H9 (cell line): ENCODE measurements around the gene PFKP. TPM values are rescaled to one million over a fixed set of nuclear protein-coding genes. Genes with fewer than 3 reads are reported as not detected.

Source experiments
- DNase-seq: peaks from one replicate; pipeline ENCODE4 v3.0.0-alpha.2; 2017
- H2AFZ ChIP-seq: one replicate; pipeline ENCODE4 v1.6.1; 2013; ENCODE audit warnings: mild to moderate bottlenecking, low read length, control low read depth, moderate library complexity
- H2AK5ac ChIP-seq: 2 replicates; pipeline ENCODE4 v1.6.1; 2013; ENCODE audit warnings: low read length, control low read depth, mixed read lengths; ENCODE audit not compliant: insufficient read length
- H2BK120ac ChIP-seq: one replicate; pipeline ENCODE4 v1.6.1; 2013; ENCODE audit warnings: low read depth, mild to moderate bottlenecking, low read length, control low read depth, inconsistent platforms; ENCODE audit not compliant: poor library complexity, severe bottlenecking
- H2BK12ac ChIP-seq: 2 replicates; pipeline ENCODE4 v1.6.1; 2013; ENCODE audit warnings: low read length, control low read depth, mixed read lengths, low read depth; ENCODE audit not compliant: insufficient read length
- H2BK15ac ChIP-seq: 2 replicates; pipeline ENCODE4 v1.6.1; 2013; ENCODE audit warnings: low read depth, low read length, control low read depth
- H2BK20ac ChIP-seq: one replicate; pipeline ENCODE4 v1.6.1; 2013; ENCODE audit warnings: low read depth, mild to moderate bottlenecking, low read length, control low read depth, inconsistent platforms; ENCODE audit not compliant: poor library complexity, severe bottlenecking
- H2BK5ac ChIP-seq: 2 replicates; pipeline ENCODE4 v1.6.1; 2013; ENCODE audit warnings: low read length, control low read depth, mixed read lengths; ENCODE audit not compliant: insufficient read length
- H3K14ac ChIP-seq: 2 replicates; pipeline ENCODE4 v1.6.1; 2013; ENCODE audit warnings: low read length, control low read depth; ENCODE audit not compliant: insufficient read depth
- H3K18ac ChIP-seq: 2 replicates; pipeline ENCODE4 v1.6.1; 2013; ENCODE audit warnings: low read depth, mild to moderate bottlenecking, mixed read lengths, low read length, control low read depth; ENCODE audit not compliant: insufficient read length
- H3K23ac ChIP-seq: 2 replicates; pipeline ENCODE4 v1.6.1; 2013; ENCODE audit warnings: low read length, control low read depth, mixed read lengths, low read depth; ENCODE audit not compliant: insufficient read length
- H3K23me2 ChIP-seq: 2 replicates; pipeline ENCODE4 v1.6.1; 2013; ENCODE audit warnings: low read depth, mild to moderate bottlenecking, mixed read lengths, low read length, control low read depth; ENCODE audit not compliant: insufficient read length, poor library complexity, severe bottlenecking
- H3K27ac ChIP-seq: 2 replicates; pipeline ENCODE4 v1.5.1; 2013; ENCODE audit warnings: low read length, control low read depth, mixed read lengths, low read depth; ENCODE audit not compliant: insufficient read length
- H3K27me3 ChIP-seq: 2 replicates; pipeline ENCODE4 v1.6.1; 2013; ENCODE audit warnings: low read length, control low read depth, inconsistent platforms; ENCODE audit not compliant: insufficient read depth
- H3K4ac ChIP-seq: 2 replicates; pipeline ENCODE4 v1.6.1; 2013; ENCODE audit warnings: low read depth, mild to moderate bottlenecking, control low read depth, inconsistent platforms, low read length, moderate library complexity
- H3K4me1 ChIP-seq: 2 replicates; pipeline ENCODE4 v1.6.1; 2013; ENCODE audit warnings: low read length, control low read depth, inconsistent platforms; ENCODE audit not compliant: insufficient read depth
- H3K4me2 ChIP-seq: 2 replicates; pipeline ENCODE4 v1.6.1; 2013; ENCODE audit warnings: low read length, control low read depth, mixed read lengths; ENCODE audit not compliant: insufficient read length, insufficient read depth
- H3K56ac ChIP-seq: 2 replicates; pipeline ENCODE4 v1.6.1; 2013; ENCODE audit warnings: low read depth, mild to moderate bottlenecking, mixed read lengths, low read length, control low read depth; ENCODE audit not compliant: insufficient read length
- H3K79me1 ChIP-seq: 2 replicates; pipeline ENCODE4 v1.6.1; 2013; ENCODE audit warnings: low read depth, mild to moderate bottlenecking, moderate library complexity, low read length, control low read depth, inconsistent platforms; ENCODE audit not compliant: insufficient read depth, poor library complexity, severe bottlenecking
- H3K79me2 ChIP-seq: 2 replicates; pipeline ENCODE4 v1.6.1; 2013; ENCODE audit warnings: low read length, control low read depth, inconsistent platforms; ENCODE audit not compliant: insufficient read depth
- H3K9ac ChIP-seq: 2 replicates; pipeline ENCODE4 v1.6.1; 2013; ENCODE audit warnings: low read length, control low read depth, mixed read lengths; ENCODE audit not compliant: insufficient read length; ENCODE audit errors: extremely low read depth
- H3K9me3 ChIP-seq: one replicate; pipeline ENCODE4 v1.6.1; 2013; ENCODE audit warnings: low read depth, low read length, inconsistent platforms; ENCODE audit not compliant: control insufficient read depth
- H3T11ph ChIP-seq: one replicate; pipeline ENCODE4 v1.6.1; 2013; ENCODE audit warnings: mild to moderate bottlenecking, low read length, control low read depth, inconsistent platforms
- H4K20me1 ChIP-seq: one replicate; pipeline ENCODE4 v1.6.1; 2013; ENCODE audit not compliant: control insufficient read depth, insufficient read length, insufficient read depth
- H4K5ac ChIP-seq: 2 replicates; pipeline ENCODE4 v1.6.1; 2013; ENCODE audit warnings: low read depth, mild to moderate bottlenecking, mixed read lengths, low read length, control low read depth; ENCODE audit not compliant: insufficient read length
- H4K8ac ChIP-seq: replicated peaks from 2 replicates; pipeline ENCODE4 v1.6.1; 2013; ENCODE audit warnings: low read length, control low read depth, mixed read lengths, low read depth; ENCODE audit not compliant: insufficient read length
- H4K91ac ChIP-seq: 2 replicates; pipeline ENCODE4 v1.6.1; 2013; ENCODE audit warnings: low read depth, mild to moderate bottlenecking, moderate library complexity, mixed read lengths, low read length, control low read depth; ENCODE audit not compliant: insufficient read length
- H3K27ac Mint-ChIP-seq, 3 experiments: 2 replicates in 2 of 3; 3 replicates in 1 of 3; pipeline ENCODE4 v1.8.0; 2020 to 2021; ENCODE audit warnings: mixed read lengths in 3 of 3, mild to moderate bottlenecking in 1 of 3, moderate library complexity in 1 of 3
- H3K27me3 Mint-ChIP-seq: 2 replicates; pipeline ENCODE4 v1.8.0; 2021; ENCODE audit warnings: low read depth, mild to moderate bottlenecking, moderate library complexity, mixed read lengths
- H3K36me3 Mint-ChIP-seq, 3 experiments: 2 replicates in 2 of 3; 3 replicates in 1 of 3; pipeline ENCODE4 v1.8.0; 2020 to 2021; ENCODE audit warnings: low read depth in 3 of 3, mixed read lengths in 3 of 3; ENCODE audit not compliant: insufficient read depth in 1 of 3
- H3K4me1 Mint-ChIP-seq, 2 experiments: 2 replicates each; pipeline ENCODE4 v1.8.0; 2020; ENCODE audit warnings: mixed read lengths in 2 of 2
- H3K4me3 Mint-ChIP-seq, 2 experiments: 2 replicates in 1 of 2; 3 replicates in 1 of 2; pipeline ENCODE4 v1.8.0; 2020 to 2021; ENCODE audit warnings: mild to moderate bottlenecking in 2 of 2, mixed read lengths in 2 of 2, moderate library complexity in 1 of 2
- H3K9me3 Mint-ChIP-seq, 2 experiments: 2 replicates in 1 of 2; 3 replicates in 1 of 2; pipeline ENCODE4 v1.8.0; 2020; ENCODE audit warnings: mild to moderate bottlenecking in 2 of 2, mixed read lengths in 2 of 2, moderate library complexity in 1 of 2
- WGBS: extraction: QIAGEN DNeasy Blood & Tissue Kit; methylation state at CpG from one replicate; pipeline ENCODE4 v1.1.7; 2013; ENCODE audit warnings: missing lambda C conversion rate, low lambda C conversion rate, mixed read lengths; ENCODE audit not compliant: insufficient read length; ENCODE audit errors: extremely low coverage; 5-methylcytosine and 5-hydroxymethylcytosine counted together
- total RNA-seq: library from RNA; stranded (reverse); gene quantifications from 2 replicates; pipeline ENCODE4 v1.2.1, GENCODE V29; 2021
- TF ChIP-seq, protein P1 (sequence below): fragments of 200-600 bp; sonication (generic); conservative IDR thresholded peaks from 3 replicates; pipeline ENCODE4 v1.8.0; 2021; ENCODE audit warnings: antibody characterized with exemption, mild to moderate bottlenecking

Gene PFKP
- total RNA-seq, 1 experiment from 2014 or later: 145 TPM

DNA sequence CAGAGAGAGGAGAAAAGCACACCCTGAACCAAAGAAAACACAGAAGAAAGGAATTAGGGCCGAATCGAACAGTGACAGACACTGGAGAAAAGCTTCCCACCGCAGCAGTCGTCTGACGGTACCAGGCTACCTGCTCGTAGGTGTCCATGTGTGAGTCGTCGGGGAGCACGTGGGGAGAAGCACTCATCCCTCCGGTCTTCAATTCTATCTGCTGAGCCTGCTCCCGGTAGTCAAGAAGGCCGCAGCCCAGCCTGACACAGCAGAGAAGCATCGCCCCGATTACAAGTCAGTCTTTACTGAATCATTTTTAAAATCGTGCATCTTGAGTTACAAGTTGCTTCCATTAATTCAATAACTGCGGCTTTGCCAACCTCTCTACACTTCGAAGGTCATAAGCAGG lies 80.7 kb downstream of the PFKP start:
- H4K8ac ChIP-seq: no peak overlapping the region
- H3T11ph ChIP-seq: no peak overlapping the region
- no peak overlapping the region for H2AFZ ChIP-seq
- Mint-ChIP-seq H3K27me3 (no peaks in the 10 kb centered on the region), H3K4me1 (no peaks in the 10 kb centered on the region), H3K9me3 (no peaks in the 10 kb centered on the region), H3K36me3 (peaks cover 5 to 72% (median 58%) of the 10 kb centered on the region in 3 experiments; a peak in 6 of 7 replicates), H3K27ac (no peak overlapping the region), H3K4me3 (no peak overlapping the region)
- no peak overlapping the region for H2BK5ac ChIP-seq
- H3K9ac ChIP-seq: no peak overlapping the region
- no peaks in the 10 kb centered on the region for H4K20me1 ChIP-seq
- no peak overlapping the region for H3K18ac ChIP-seq
- H3K9me3 ChIP-seq: no peaks in the 10 kb centered on the region
- no peak overlapping the region for H2BK12ac ChIP-seq
- H3K23me2 ChIP-seq: no peaks in the 10 kb centered on the region
- H3K4me1 ChIP-seq: no peaks in the 10 kb centered on the region
- no peak overlapping the region for H2BK20ac ChIP-seq
- H3K79me2 ChIP-seq: no peaks in the 10 kb centered on the region
- no peak overlapping the region for H2AK5ac ChIP-seq
- H2BK15ac ChIP-seq: no peak overlapping the region
- no peaks in the 10 kb centered on the region for H3K79me1 ChIP-seq
- H4K5ac ChIP-seq: no peak overlapping the region
- H3K14ac ChIP-seq: no peak overlapping the region
- no peak overlapping the region for H2BK120ac ChIP-seq
- H4K91ac ChIP-seq: no peak overlapping the region
- TF ChIP-seq, protein P1, sequence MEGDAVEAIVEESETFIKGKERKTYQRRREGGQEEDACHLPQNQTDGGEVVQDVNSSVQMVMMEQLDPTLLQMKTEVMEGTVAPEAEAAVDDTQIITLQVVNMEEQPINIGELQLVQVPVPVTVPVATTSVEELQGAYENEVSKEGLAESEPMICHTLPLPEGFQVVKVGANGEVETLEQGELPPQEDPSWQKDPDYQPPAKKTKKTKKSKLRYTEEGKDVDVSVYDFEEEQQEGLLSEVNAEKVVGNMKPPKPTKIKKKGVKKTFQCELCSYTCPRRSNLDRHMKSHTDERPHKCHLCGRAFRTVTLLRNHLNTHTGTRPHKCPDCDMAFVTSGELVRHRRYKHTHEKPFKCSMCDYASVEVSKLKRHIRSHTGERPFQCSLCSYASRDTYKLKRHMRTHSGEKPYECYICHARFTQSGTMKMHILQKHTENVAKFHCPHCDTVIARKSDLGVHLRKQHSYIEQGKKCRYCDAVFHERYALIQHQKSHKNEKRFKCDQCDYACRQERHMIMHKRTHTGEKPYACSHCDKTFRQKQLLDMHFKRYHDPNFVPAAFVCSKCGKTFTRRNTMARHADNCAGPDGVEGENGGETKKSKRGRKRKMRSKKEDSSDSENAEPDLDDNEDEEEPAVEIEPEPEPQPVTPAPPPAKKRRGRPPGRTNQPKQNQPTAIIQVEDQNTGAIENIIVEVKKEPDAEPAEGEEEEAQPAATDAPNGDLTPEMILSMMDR: no peak
- H3K4me2 ChIP-seq: no peak overlapping the region
- WGBS: no CpG with 5 or more reads among the region's 17 CpGs
- no peak overlapping the region for H3K23ac ChIP-seq
- H3K27me3 ChIP-seq: no peaks in the 10 kb centered on the region
- no peak overlapping the region for H3K4ac ChIP-seq
- H3K56ac ChIP-seq: no peak overlapping the region
- DNase-seq: no peak
- no peak overlapping the region for H3K27ac ChIP-seq
